ENCODE data around the gene ZBED5. TPM values are rescaled to one million over a fixed set of nuclear protein-coding genes. Genes with fewer than 3 reads are reported as not detected.

Gene ZBED5
- total and polyA plus RNA-seq, 3 donors from 2014 or later, result 27.0 to 37.3 (median 30.4) TPM

GRCh38 chr11:10872097-10872496 is 14.2 kb upstream of the ZBED5 start:
- H3K4me1 ChIP-seq, result no peaks in the 10 kb centered on the region
- no peak overlapping the region for H3K27ac ChIP-seq
- DNase-seq, result no peak
- WGBS, 2 donors, result 90 to 97% methylated on average over 2 of the region's 2 CpGs
- TF ChIP-seq CTCF (IDR thresholded peaks at IDR 0.05), result no peak
- no peaks in the 10 kb centered on the region for H3K36me3 ChIP-seq (ENCODE audit: low read depth, missing control alignments)
- intact Hi-C loops (cut with DNase I; ENCODE audit: low total_unique reads), result no loop called here
- H3K4me3 ChIP-seq, result no peak overlapping the region
- H3K9me3 ChIP-seq, result no peaks in the 10 kb centered on the region
- H3K27me3 ChIP-seq, result no peaks in the 10 kb centered on the region

- Histone ChIP-seq H3K27me3 (no peaks in the 10 kb centered on the region), H3K27ac (no peak overlapping the region), H3K9me3 (no peaks in the 10 kb centered on the region), H3K4me1 (no peaks in the 10 kb centered on the region), H3K36me3 (ENCODE audit: low read depth, missing control alignments) (no peaks in the 10 kb centered on the region), H3K4me3 (no peak overlapping the region)
- no peak for DNase-seq
- WGBS, 2 donors, result 97 to 100% methylated on average over 3 of the region's 3 CpGs
- intact Hi-C loops (cut with DNase I; ENCODE audit: low total_unique reads), result no loop called here
- TF ChIP-seq CTCF (IDR thresholded peaks at IDR 0.05) (no peak), POLR2A (IDR thresholded peaks at IDR 0.05) (no peak)
Measured at GRCh38 chr11:10868352-10868751, 10.5 kb upstream of the ZBED5 start.

- Histone ChIP-seq H3K27me3 (no peaks in the 10 kb centered on the region), H3K36me3 (ENCODE audit: low read depth, missing control alignments) (no peaks in the 10 kb centered on the region), H3K27ac (no peak overlapping the region), H3K4me3 (no peak overlapping the region), H3K9me3 (no peaks in the 10 kb centered on the region), H3K4me1 (peaks cover 12% of the 10 kb centered on the region)
- TF ChIP-seq POLR2A (IDR thresholded peaks at IDR 0.05) (no peak), CTCF (IDR thresholded peaks at IDR 0.05) (no peak)
- WGBS, 2 donors, result 75 to 82% methylated on average over 10 of the region's 10 CpGs
- DNase-seq, result no peak
- intact Hi-C loops (cut with DNase I; ENCODE audit: low total_unique reads), result no loop called here
Measured at GRCh38 chr11:10866893-10867331, 9.1 kb upstream of the ZBED5 start.

GRCh38 chr11:10865837-10866270 is 8.0 kb upstream of the ZBED5 start:
- Histone ChIP-seq H3K9me3 (no peaks in the 10 kb centered on the region), H3K4me1 (peaks cover 12% of the 10 kb centered on the region), H3K27me3 (no peaks in the 10 kb centered on the region), H3K4me3 (no peak overlapping the region), H3K27ac (no peak overlapping the region), H3K36me3 (ENCODE audit: low read depth, missing control alignments) (no peaks in the 10 kb centered on the region)
- DNase-seq, result no peak
- TF ChIP-seq POLR2A (IDR thresholded peaks at IDR 0.05) (no peak), CTCF (IDR thresholded peaks at IDR 0.05) (no peak)
- intact Hi-C loops (cut with DNase I; ENCODE audit: low total_unique reads), result no loop called here

- 52 to 53% methylated on average over 2 of the region's 2 CpGs for WGBS, 2 donors
- no peak overlapping the region for H3K4me3 ChIP-seq
- intact Hi-C loops (cut with DNase I; ENCODE audit: low total_unique reads), result no loop called here
- H3K4me1 ChIP-seq, result peaks cover 12% of the 10 kb centered on the region
- H3K36me3 ChIP-seq (ENCODE audit: low read depth, missing control alignments), result no peaks in the 10 kb centered on the region
- no peak overlapping the region for H3K27ac ChIP-seq
- H3K9me3 ChIP-seq, result no peaks in the 10 kb centered on the region
- no peak for TF ChIP-seq CTCF (IDR thresholded peaks at IDR 0.05)
- no peak for TF ChIP-seq POLR2A (IDR thresholded peaks at IDR 0.05)
- H3K27me3 ChIP-seq, result no peaks in the 10 kb centered on the region
- DNase-seq, result no peak
Measured at GRCh38 chr11:10864688-10865087, 6.8 kb upstream of the ZBED5 start.
